Coronary artery (tissue), 2 donors: ENCODE measurements around the gene UNK.
A peak's percentile ranks its signal among the peaks of the same experiment; 100 is the strongest.

ENCODE experiments used
- DNase-seq: peaks from one replicate; pipeline ENCODE4 v3.0.0-alpha.2; 2017; ENCODE audit warnings: low spot score
- H3K27ac ChIP-seq, 2 donors: fragments of 200-600 bp; sonication (generic); one replicate each; pipeline ENCODE4 v1.5.1; 2016 to 2019
- H3K4me3 ChIP-seq: fragments of 200-600 bp; sonication (generic); 2 replicates; pipeline ENCODE4 v1.5.1; 2016; ENCODE audit warnings: mild to moderate bottlenecking, moderate library complexity
- CTCF ChIP-seq: fragments of 200-600 bp; sonication (generic); IDR thresholded peaks from one replicate; pipeline ENCODE4 v1.5.1; 2019; ENCODE audit warnings: antibody characterized with exemption

The UNK gene

GRCh38 chr17:75740215-75740614, 44.4 kb upstream of the UNK start:
- DNase-seq, result no peak
- Histone ChIP-seq H3K4me3 (no peak overlapping the region), H3K27ac (no peak overlapping the region)
- no peak for TF ChIP-seq CTCF

GRCh38 chr17:75740631-75741077, 44.0 kb upstream of the UNK start:
- Histone ChIP-seq H3K4me3 (no peak overlapping the region), H3K27ac (no peak overlapping the region)
- TF ChIP-seq CTCF, result no peak
- DNase-seq, result no peak

GRCh38 chr17:75742337-75742736, 42.3 kb upstream of the UNK start:
- TF ChIP-seq CTCF, result no peak
- no peak overlapping the region for H3K27ac ChIP-seq
- DNase-seq, result no peak
- no peak overlapping the region for H3K4me3 ChIP-seq

- Histone ChIP-seq H3K27ac (no peak overlapping the region), H3K4me3 (no peak overlapping the region)
- DNase-seq, result no peak
- no peak for TF ChIP-seq CTCF
Measured at GRCh38 chr17:75743625-75744206, 40.9 kb upstream of the UNK start.

GRCh38 chr17:75748706-75749105, 35.9 kb upstream of the UNK start:
- Histone ChIP-seq H3K4me3 (no peak overlapping the region), H3K27ac (no peak overlapping the region)
- TF ChIP-seq CTCF, result no peak
- no peak for DNase-seq

- peak overlapping the region; percentile 41 for H3K4me3 ChIP-seq
- H3K27ac ChIP-seq, result peak overlapping the region in 1 of 2 donors; percentile 17
- TF ChIP-seq CTCF, result peak; percentile 99
- peak; percentile 84 for DNase-seq
Measured at GRCh38 chr17:75749545-75750389, 34.8 kb upstream of the UNK start.
